ENCODE data around the gene FAM174C. TPM values are rescaled to one million over a fixed set of nuclear protein-coding genes. Genes with fewer than 3 reads are reported as not detected.

The FAM174C gene
- polyA plus RNA-seq, 4 donors, result 40.0 to 118 (median 82.3) TPM

GRCh38 chr19:1277061-1277460, 1.7 kb downstream of the FAM174C start:
- Histone ChIP-seq H3K4me3 (ENCODE audit: low read depth in 1 of 3, low read length in 3 of 3) (no peak overlapping the region), H3K4me1 (ENCODE audit: control insufficient read depth in 3 of 3, insufficient read depth in 2 of 3, low read depth in 1 of 3, low read length in 2 of 3) (peaks cover 0 to 30% (median 6%) of the 10 kb centered on the region in 3 donors), H3K9me3 (ENCODE audit: control insufficient read depth in 2 of 2, insufficient read depth in 1 of 2, low read depth in 1 of 2, low read length in 1 of 2) (no peaks in the 10 kb centered on the region), H3K36me3 (ENCODE audit: control insufficient read depth in 3 of 3, insufficient read depth in 2 of 3, low read depth in 1 of 3, low read length in 3 of 3) (peaks cover 10 to 82% (median 26%) of the 10 kb centered on the region in 3 donors), H3K27me3 (ENCODE audit: control insufficient read depth in 3 of 3, insufficient read depth in 3 of 3, low read length in 3 of 3) (no peaks in the 10 kb centered on the region), H3K27ac (ENCODE audit: low read depth in 1 of 3, low read length in 2 of 3) (peak overlapping the region in 2 of 3 donors; percentile 10 to 98)
- WGBS, 3 donors, result 90 to 96% (median 90%) methylated on average over 14 to 15 of the region's 15 CpGs
- FAIRE-seq (no peak), DNase-seq (no peak)

GRCh38 chr19:1278074-1278473, 2.7 kb downstream of the FAM174C start:
- H3K4me1 ChIP-seq (ENCODE audit: control insufficient read depth in 3 of 3, insufficient read depth in 2 of 3, low read depth in 1 of 3, low read length in 2 of 3), result peaks cover 0 to 33% (median 6%) of the 10 kb centered on the region in 3 donors
- FAIRE-seq (no peak), DNase-seq (no peak)
- WGBS, 3 donors, result 83 to 88% (median 85%) methylated on average over 12 of the region's 12 CpGs
- peaks cover 6 to 72% (median 16%) of the 10 kb centered on the region in 3 donors for H3K36me3 ChIP-seq (ENCODE audit: control insufficient read depth in 3 of 3, insufficient read depth in 2 of 3, low read depth in 1 of 3, low read length in 3 of 3)
- H3K9me3 ChIP-seq (ENCODE audit: control insufficient read depth in 2 of 2, insufficient read depth in 1 of 2, low read depth in 1 of 2, low read length in 1 of 2), result no peaks in the 10 kb centered on the region
- no peaks in the 10 kb centered on the region for H3K27me3 ChIP-seq (ENCODE audit: control insufficient read depth in 3 of 3, insufficient read depth in 3 of 3, low read length in 3 of 3)
- H3K4me3 ChIP-seq (ENCODE audit: low read depth in 1 of 3, low read length in 3 of 3), result no peak overlapping the region
- H3K27ac ChIP-seq (ENCODE audit: low read depth in 1 of 3, low read length in 2 of 3), result no peak overlapping the region

- H3K4me3 ChIP-seq (ENCODE audit: low read depth in 1 of 3, low read length in 3 of 3), result no peak overlapping the region
- no peak overlapping the region for H3K27ac ChIP-seq (ENCODE audit: low read depth in 1 of 3, low read length in 2 of 3)
- DNase-seq, result no peak
- H3K4me1 ChIP-seq (ENCODE audit: control insufficient read depth in 3 of 3, insufficient read depth in 2 of 3, low read depth in 1 of 3, low read length in 2 of 3), result peaks cover 0 to 36% (median 6%) of the 10 kb centered on the region in 3 donors
- H3K27me3 ChIP-seq (ENCODE audit: control insufficient read depth in 3 of 3, insufficient read depth in 3 of 3, low read length in 3 of 3), result no peaks in the 10 kb centered on the region
- FAIRE-seq, result no peak
- H3K9me3 ChIP-seq (ENCODE audit: control insufficient read depth in 2 of 2, insufficient read depth in 1 of 2, low read depth in 1 of 2, low read length in 1 of 2), result no peaks in the 10 kb centered on the region
- WGBS, 3 donors, result 81 to 87% (median 86%) methylated on average over 24 to 25 of the region's 25 CpGs
- peaks cover 6 to 63% (median 9%) of the 10 kb centered on the region in 3 donors for H3K36me3 ChIP-seq (ENCODE audit: control insufficient read depth in 3 of 3, insufficient read depth in 2 of 3, low read depth in 1 of 3, low read length in 3 of 3)
Observed at GRCh38 chr19:1278713-1279660, 3.7 kb downstream of the FAM174C start.

- H3K4me3 ChIP-seq (ENCODE audit: low read depth in 1 of 3, low read length in 3 of 3), result no peak overlapping the region
- H3K36me3 ChIP-seq (ENCODE audit: control insufficient read depth in 3 of 3, insufficient read depth in 2 of 3, low read depth in 1 of 3, low read length in 3 of 3), result peaks cover 0 to 54% (median 2%) of the 10 kb centered on the region in 3 donors
- peaks cover 0 to 36% (median 4%) of the 10 kb centered on the region in 3 donors for H3K4me1 ChIP-seq (ENCODE audit: control insufficient read depth in 3 of 3, insufficient read depth in 2 of 3, low read depth in 1 of 3, low read length in 2 of 3)
- no peaks in the 10 kb centered on the region for H3K9me3 ChIP-seq (ENCODE audit: control insufficient read depth in 2 of 2, insufficient read depth in 1 of 2, low read depth in 1 of 2, low read length in 1 of 2)
- peak; percentile 83 to 93 for DNase-seq
- no peaks in the 10 kb centered on the region for H3K27me3 ChIP-seq (ENCODE audit: control insufficient read depth in 3 of 3, insufficient read depth in 3 of 3, low read length in 3 of 3)
- 32 to 35% (median 33%) methylated on average over 10 of the region's 10 CpGs for WGBS, 3 donors
- H3K27ac ChIP-seq (ENCODE audit: low read depth in 1 of 3, low read length in 2 of 3), result no peak overlapping the region
- FAIRE-seq, result no peak
Observed at GRCh38 chr19:1279782-1280341, 4.5 kb downstream of the FAM174C start.

- 84 to 87% (median 86%) methylated on average over 42 to 53 of the region's 53 CpGs for WGBS, 3 donors
- Histone ChIP-seq H3K27me3 (ENCODE audit: control insufficient read depth in 3 of 3, insufficient read depth in 3 of 3, low read length in 3 of 3) (peaks cover 0 to 3% (median 3%) of the 10 kb centered on the region in 3 donors), H3K9me3 (ENCODE audit: control insufficient read depth in 2 of 2, insufficient read depth in 1 of 2, low read depth in 1 of 2, low read length in 1 of 2) (no peaks in the 10 kb centered on the region), H3K4me3 (ENCODE audit: low read depth in 1 of 3, low read length in 3 of 3) (no peak overlapping the region), H3K27ac (ENCODE audit: low read depth in 1 of 3, low read length in 2 of 3) (no peak overlapping the region), H3K4me1 (ENCODE audit: control insufficient read depth in 3 of 3, insufficient read depth in 2 of 3, low read depth in 1 of 3, low read length in 2 of 3) (peaks cover 0 to 38% (median 3%) of the 10 kb centered on the region in 3 donors), H3K36me3 (ENCODE audit: control insufficient read depth in 3 of 3, insufficient read depth in 2 of 3, low read depth in 1 of 3, low read length in 3 of 3) (peaks cover 0 to 51% (median 2%) of the 10 kb centered on the region in 3 donors)
- no peak for DNase-seq
- no peak for FAIRE-seq
Observed at GRCh38 chr19:1280636-1281568, 5.6 kb downstream of the FAM174C start.

- Histone ChIP-seq H3K36me3 (ENCODE audit: control insufficient read depth in 3 of 3, insufficient read depth in 2 of 3, low read depth in 1 of 3, low read length in 3 of 3) (peaks cover 0 to 48% (median 2%) of the 10 kb centered on the region in 3 donors), H3K9me3 (ENCODE audit: control insufficient read depth in 2 of 2, insufficient read depth in 1 of 2, low read depth in 1 of 2, low read length in 1 of 2) (no peaks in the 10 kb centered on the region), H3K4me1 (ENCODE audit: control insufficient read depth in 3 of 3, insufficient read depth in 2 of 3, low read depth in 1 of 3, low read length in 2 of 3) (peaks cover 0 to 30% (median 0%) of the 10 kb centered on the region in 3 donors), H3K27me3 (ENCODE audit: control insufficient read depth in 3 of 3, insufficient read depth in 3 of 3, low read length in 3 of 3) (peaks cover 0 to 7% (median 3%) of the 10 kb centered on the region in 3 donors), H3K27ac (ENCODE audit: low read depth in 1 of 3, low read length in 2 of 3) (no peak overlapping the region), H3K4me3 (ENCODE audit: low read depth in 1 of 3, low read length in 3 of 3) (no peak overlapping the region)
- FAIRE-seq (no peak), DNase-seq (no peak)
- 68 to 75% (median 73%) methylated on average over 15 of the region's 15 CpGs for WGBS, 3 donors
Observed at GRCh38 chr19:1281569-1282287, 6.4 kb downstream of the FAM174C start.

GRCh38 chr19:1282588-1283206, 7.4 kb downstream of the FAM174C start:
- Histone ChIP-seq H3K9me3 (ENCODE audit: control insufficient read depth in 2 of 2, insufficient read depth in 1 of 2, low read depth in 1 of 2, low read length in 1 of 2) (no peaks in the 10 kb centered on the region), H3K27ac (ENCODE audit: low read depth in 1 of 3, low read length in 2 of 3) (peak overlapping the region in 2 of 3 donors; percentile 82 to 88), H3K4me1 (ENCODE audit: control insufficient read depth in 3 of 3, insufficient read depth in 2 of 3, low read depth in 1 of 3, low read length in 2 of 3) (peaks cover 0 to 31% (median 0%) of the 10 kb centered on the region in 3 donors), H3K36me3 (ENCODE audit: control insufficient read depth in 3 of 3, insufficient read depth in 2 of 3, low read depth in 1 of 3, low read length in 3 of 3) (peaks cover 0 to 47% (median 2%) of the 10 kb centered on the region in 3 donors), H3K4me3 (ENCODE audit: low read depth in 1 of 3, low read length in 3 of 3) (peak overlapping the region in 1 of 3 donors; percentile 46), H3K27me3 (ENCODE audit: control insufficient read depth in 3 of 3, insufficient read depth in 3 of 3, low read length in 3 of 3) (peaks cover 0 to 11% (median 3%) of the 10 kb centered on the region in 3 donors)
- FAIRE-seq (no peak), DNase-seq (no peak)
- 68 to 82% (median 80%) methylated on average over 11 to 18 of the region's 18 CpGs for WGBS, 3 donors
